GM18526 (cell line): ENCODE measurements around the gene CGREF1.

ENCODE experiments used
- POLR2A ChIP-seq: IDR thresholded peaks from 3 replicates; pipeline ENCODE4 v1.6.1; 2011; ENCODE audit not compliant: insufficient read length; ENCODE audit errors: extremely low read depth

CGREF1 gene

GRCh38 chr2:27054721-27055120, 64.2 kb downstream of the CGREF1 start:
- no peak for TF ChIP-seq POLR2A

GRCh38 chr2:27053776-27054175, 65.2 kb downstream of the CGREF1 start:
- TF ChIP-seq POLR2A, result no peak

GRCh38 chr2:27053321-27053720, 65.6 kb downstream of the CGREF1 start:
- no peak for TF ChIP-seq POLR2A

GRCh38 chr2:27051902-27052645, 66.9 kb downstream of the CGREF1 start:
- no peak for TF ChIP-seq POLR2A

GRCh38 chr2:27050996-27051901, 67.7 kb downstream of the CGREF1 start, which contains the start of gene AGBL5:
AGBL5 (plus strand) TSS chr2:27051668; CDS start chr2:27052959, 1,291 bp downstream.
- peak; percentile 69 for TF ChIP-seq POLR2A
